Pancreas (tissue), 10 donors: ENCODE data around the gene SCYGR8. TPM values are rescaled to one million over a fixed set of nuclear protein-coding genes. Genes with fewer than 3 reads are reported as not detected.
A peak's percentile ranks its signal among the peaks of the same experiment; 100 is the strongest.
"Not testable (repeated sequence)": the region's sequence is repeated elsewhere in the genome, so short reads cannot be mapped to it uniquely, and the experiment has no call there.

ENCODE experiments used
- ATAC-seq, 4 donors: fragments of 200-7000 bp; cut with Tn5 transposase; one replicate each; pipeline versions ENCODE4 v1.8.0 to v1.9.1; 2020; ENCODE audit warnings: mild to moderate bottlenecking in 4 of 4, moderate library complexity in 4 of 4
- DNase-seq, 6 donors: peaks; one replicate each; pipeline ENCODE4 v3.0.0-alpha.2; 2020
- FAIRE-seq: peaks from 2 replicates; lab custom pipeline; 2012; peaks lifted over from hg19 to GRCh38; lab: Jason Lieb, UNC
- H3K27ac ChIP-seq, 4 donors: fragments of 200-600 bp; sonication (generic); 1 replicate in 3 of 4; 2 replicates in 1 of 4; pipeline versions ENCODE4 v1.5.0 to v1.8.0; 2020
- H3K27me3 ChIP-seq, 4 donors: fragments of 200-600 bp; one replicate each; pipeline ENCODE4 v1.8.0; 2021
- H3K36me3 ChIP-seq, 3 donors: fragments of 200-600 bp; sonication (generic) in 1 of 3; one replicate each; pipeline versions ENCODE4 v1.5.0 to v1.8.0; 2020 to 2021
- H3K4me1 ChIP-seq, 3 donors: fragments of 200-600 bp; one replicate each; pipeline ENCODE4 v1.8.0; 2021
- H3K4me3 ChIP-seq, 4 donors: fragments of 200-600 bp; sonication (generic) in 2 of 4; one replicate each; pipeline versions ENCODE4 v1.5.0 to v1.8.0; 2020 to 2021
- H3K9me3 ChIP-seq, 4 donors: fragments of 200-600 bp; one replicate each; pipeline ENCODE4 v1.8.0; 2021
- CTCF ChIP-seq, 4 donors: fragments of 200-600 bp; sonication (generic) in 3 of 4; IDR thresholded peaks; one replicate each; pipeline versions ENCODE4 v1.5.0 to v1.8.0; 2021; ENCODE audit warnings: antibody characterized with exemption in 4 of 4
- WGBS, 2 donors: extraction: QIAGEN DNeasy Blood & Tissue Kit; methylation state at CpG; one replicate each; pipeline ENCODE4 v1.1.7; 2013; 5-methylcytosine and 5-hydroxymethylcytosine counted together
- intact Hi-C, 3 donors: fragments of 100-400 bp; cut with DNase I; formaldehyde crosslinking; loops; one replicate each; pipeline versions ENCODE4 v1.11.1 to v1.14.2; 2022
- polyA plus RNA-seq, 2 donors: library from polyadenylated mRNA; stranded (reverse); fragments of 200-250 nt; gene quantifications; one replicate each; pipeline ENCODE4 v1.2.3, GENCODE V29; 2013
- total RNA-seq, 6 donors: library from RNA; stranded (reverse); fragmentation: NEBNext Ultra II Directional in 4 of 6; extraction: Animal tissue kit (Norgen Biotek cat#: 25700) in 4 of 6; gene quantifications; one replicate each; pipeline versions ENCODE4 v1.2.1 to v1.2.4, GENCODE V29; 2021 to 2023
- donor health status: healthy with polysubstance abuse.
- donor health status: DM: no; HTN: no; CAD: no; lungs with moderate emphysema.
- donor health status: DM: no; HTN: no; CAD: no.
- donor health status: control.
- donor health status: control.
- donor health status: Bipolar disorder and iron deficiency.
- donor health status: DM: yes; HTN: yes; CAD: no.
- donor health status: DM: no; HTN: no; CAD: no.
- donor health status: DM: no; HTN: no; CAD: no.
- donor health status: DM: yes; HTN: yes; CAD: no.

Gene SCYGR8
- total and polyA plus RNA-seq, 8 donors: not detected

- TF ChIP-seq CTCF (IDR thresholded peaks at IDR 0.05): no peak
- Histone ChIP-seq H3K27me3 (no peaks in the 10 kb centered on the region), H3K36me3 (no peaks in the 10 kb centered on the region), H3K9me3 (no peaks in the 10 kb centered on the region), H3K4me3 (no peak within 1 kb of the TSS), H3K4me1 (no peaks in the 10 kb centered on the region), H3K27ac (no peak within 1 kb of the TSS)
- WGBS, 2 donors: 87 to 93% methylated on average over 5 of the region's 5 CpGs
- DNase-seq: no peak
- ATAC-seq: no peak
- intact Hi-C loops: no loop called here
- FAIRE-seq: no peak
Observed at GRCh38 chr2:227728035-227728434, 17.7 kb upstream of the SCYGR8 start, which contains the start of gene SCYGR7. TSS of gene SCYGR7 (plus strand) at chr2:227728335. CDS start at chr2:227728335, 0 bp downstream.

DNA sequence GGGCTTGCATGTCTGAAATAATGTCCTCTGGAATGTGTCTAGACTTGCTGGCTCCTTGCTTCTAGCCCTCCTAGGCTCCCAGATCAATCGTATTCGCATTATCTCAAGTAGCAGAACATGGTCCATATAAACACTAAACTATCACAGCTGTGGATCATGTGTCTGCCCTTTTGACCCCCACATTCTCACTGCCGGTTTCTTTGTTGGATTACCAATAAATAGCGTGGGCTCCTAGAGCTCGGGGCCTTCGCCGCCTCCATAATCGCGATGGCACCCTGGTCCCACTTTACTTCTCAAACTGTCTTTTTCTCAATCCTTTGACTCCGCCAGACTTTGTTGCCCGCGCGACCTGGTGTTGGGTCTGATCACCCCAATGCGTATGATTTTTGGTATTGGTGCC is 6.3 kb upstream of the SCYGR8 start:
- Histone ChIP-seq H3K27me3 (no peaks in the 10 kb centered on the region), H3K27ac (no peak overlapping the region), H3K9me3 (no peaks in the 10 kb centered on the region), H3K4me3 (no peak overlapping the region), H3K36me3 (no peaks in the 10 kb centered on the region), H3K4me1 (no peaks in the 10 kb centered on the region)
- ATAC-seq (no peak), DNase-seq (no peak), FAIRE-seq (no peak)
- 63 to 66% methylated on average over 14 of the region's 14 CpGs for WGBS, 2 donors
- intact Hi-C loops: no loop called here
- TF ChIP-seq CTCF (IDR thresholded peaks at IDR 0.05): no peak

GRCh38 chr2:227740705-227741104 is 5.0 kb upstream of the SCYGR8 start:
- DNase-seq, H3K27me3 ChIP-seq, ATAC-seq, intact Hi-C loops, FAIRE-seq, H3K4me1 ChIP-seq, H3K9me3 ChIP-seq, H3K36me3 ChIP-seq, H3K4me3 ChIP-seq, H3K27ac ChIP-seq: not testable (repeated sequence)
- 73 to 86% methylated on average over 7 of the region's 7 CpGs for WGBS, 2 donors

DNA sequence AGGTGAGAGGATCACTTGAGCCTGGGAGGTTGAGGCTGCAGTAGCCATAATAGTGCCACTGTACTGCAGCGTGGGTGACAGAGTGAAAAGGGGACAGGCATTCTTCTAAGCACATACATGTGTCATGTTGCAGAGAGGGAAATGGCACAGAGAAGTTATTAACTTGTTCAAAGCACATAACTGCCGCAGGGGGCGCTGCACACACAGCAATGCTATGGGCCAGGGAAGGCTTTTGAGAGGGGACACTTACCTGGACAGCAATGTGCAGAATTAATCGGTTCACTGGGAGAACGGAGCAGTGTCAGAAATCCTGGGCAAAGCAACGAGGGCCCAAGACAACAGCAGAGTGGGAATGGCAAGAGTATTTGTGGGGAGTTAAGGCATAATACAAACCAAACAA is 2.4 kb downstream of the SCYGR8 start:
- ATAC-seq (no peak), FAIRE-seq (no peak), DNase-seq (no peak)
- Histone ChIP-seq H3K36me3 (no peaks in the 10 kb centered on the region), H3K9me3 (no peaks in the 10 kb centered on the region), H3K27ac (no peak overlapping the region), H3K27me3 (no peaks in the 10 kb centered on the region), H3K4me3 (no peak overlapping the region), H3K4me1 (no peaks in the 10 kb centered on the region)
- TF ChIP-seq CTCF (IDR thresholded peaks at IDR 0.05): no peak
- WGBS, 2 donors: 59 to 63% methylated on average over 6 of the region's 6 CpGs
- intact Hi-C loops: no loop called here

DNA sequence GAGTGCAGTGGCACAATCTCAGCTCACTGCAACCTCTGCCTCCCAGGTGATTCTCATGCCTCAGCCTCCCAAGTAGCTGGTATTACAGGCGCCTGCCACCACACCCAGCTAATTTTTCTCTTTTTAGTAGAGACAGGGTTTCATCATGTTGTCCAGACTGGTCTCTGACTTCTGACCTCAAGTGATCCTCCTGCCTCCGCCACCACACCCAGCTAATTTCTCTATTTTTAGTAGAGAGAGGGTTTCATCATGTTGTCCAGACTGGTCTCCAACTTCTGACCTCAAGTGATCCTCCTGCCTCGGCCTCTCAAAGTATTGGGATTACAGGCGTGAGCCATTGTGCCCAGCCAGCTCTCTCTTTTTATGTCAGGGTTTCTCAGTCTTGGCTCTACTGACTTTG is 10.6 kb downstream of the SCYGR8 start:
- ATAC-seq, H3K4me3 ChIP-seq, H3K9me3 ChIP-seq, DNase-seq, intact Hi-C loops, H3K27ac ChIP-seq, H3K4me1 ChIP-seq, FAIRE-seq, H3K27me3 ChIP-seq, H3K36me3 ChIP-seq: not testable (repeated sequence)
- WGBS, 2 donors: 60 to 69% methylated on average over 4 of the region's 4 CpGs

DNA sequence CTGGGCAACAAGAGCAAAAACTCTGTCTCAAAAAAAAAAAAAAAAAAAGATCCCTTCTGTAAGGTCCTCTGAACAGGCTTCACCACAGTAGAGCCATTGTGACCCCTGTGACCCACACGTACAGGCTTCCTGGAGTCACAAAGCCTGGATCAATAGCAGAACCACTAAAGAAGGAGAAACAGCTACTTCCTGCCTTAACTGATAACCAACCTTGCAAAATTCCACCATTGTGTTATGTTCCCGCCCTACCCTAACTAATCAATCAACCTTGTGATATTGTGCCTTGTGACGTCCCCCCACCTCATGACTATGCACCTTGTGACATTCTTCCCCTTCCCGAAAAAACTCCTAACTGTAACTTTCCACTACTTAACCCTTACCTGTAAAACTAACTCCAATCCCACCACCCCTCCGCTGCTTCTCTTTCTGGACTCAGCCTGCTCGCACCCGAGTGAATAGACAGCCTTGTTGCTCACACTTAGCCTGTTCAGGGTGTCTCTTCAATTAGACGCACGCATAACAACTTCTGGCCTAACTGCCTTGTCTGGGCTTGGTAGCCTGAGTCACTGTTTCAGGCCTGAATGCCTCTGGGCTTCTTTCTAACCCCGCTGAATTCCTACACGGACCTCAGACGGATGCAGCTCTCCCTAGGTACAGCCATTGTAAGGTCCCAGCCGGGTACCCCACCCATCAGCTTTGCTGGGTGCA is 13.9 kb downstream of the SCYGR8 start:
- no peak overlapping the region for H3K4me3 ChIP-seq
- ATAC-seq (peak in 3 of 4 donors; percentile 33 to 53 (median 38)), FAIRE-seq (no peak), DNase-seq (no peak)
- no peaks in the 10 kb centered on the region for H3K27me3 ChIP-seq
- peak overlapping the region in 1 of 4 donors; percentile 39 for H3K27ac ChIP-seq
- 51 to 52% methylated on average over 13 of the region's 13 CpGs for WGBS, 2 donors
- no peaks in the 10 kb centered on the region for H3K36me3 ChIP-seq
- intact Hi-C loops: loop anchor here in 1 of 3 donors (5.0 to 10.0 kb wide), 2 partner anchors 97 to 355 kb away; no protein-coding TSS in a partner anchor
- TF ChIP-seq CTCF (IDR thresholded peaks at IDR 0.05): no peak
- no peaks in the 10 kb centered on the region for H3K4me1 ChIP-seq
- H3K9me3 ChIP-seq: no peaks in the 10 kb centered on the region
